MCF 10A (cell line): ENCODE results near the gene NAA10. TPM values are rescaled to one million over a fixed set of nuclear protein-coding genes. Genes with fewer than 3 reads are reported as not detected.

Experiments used
- BruUV-seq: library from RNA; stranded (reverse); fragments of 400-500 nt; replicated peaks from 2 replicates; lab custom pipeline; 2021; lab: Mats Ljungman, UMichigan
- CTCF ChIA-PET: fragments of 300-600 bp; sonication (Branson Sonifier 250); formaldehyde crosslinking; extraction: SDS; loops from one replicate; lab custom pipeline; 2021; ENCODE audit warnings: antibody characterized with exemption, inconsistent platforms; lab: Yijun Ruan, JAX
- POLR2A ChIA-PET: fragments of 300-600, 350-650 bp; sonication (Branson Sonifier 250); formaldehyde crosslinking; extraction: SDS; loops from one replicate; lab custom pipeline; 2020; ENCODE audit warnings: antibody characterized with exemption, inconsistent platforms; lab: Yijun Ruan, JAX
- DNase-seq: peaks from one replicate; pipeline ENCODE4 v3.0.0-alpha.2; 2018; ENCODE audit not compliant: unreplicated experiment
- H3K27ac Mint-ChIP-seq: one replicate; pipeline ENCODE4 v1.8.0; 2022; ENCODE audit warnings: mild to moderate bottlenecking, low read depth, mixed read lengths; ENCODE audit not compliant: unreplicated experiment
- H3K27me3 Mint-ChIP-seq: one replicate; pipeline ENCODE4 v1.8.0; 2022; ENCODE audit warnings: mixed read lengths; ENCODE audit not compliant: insufficient read depth, unreplicated experiment
- H3K36me3 Mint-ChIP-seq: one replicate; pipeline ENCODE4 v1.8.0; 2022; ENCODE audit warnings: mild to moderate bottlenecking, moderate library complexity, mixed read lengths; ENCODE audit not compliant: insufficient read depth, unreplicated experiment
- H3K4me1 Mint-ChIP-seq: one replicate; pipeline ENCODE4 v1.8.0; 2022; ENCODE audit warnings: mixed read lengths; ENCODE audit not compliant: insufficient read depth, unreplicated experiment
- H3K4me3 Mint-ChIP-seq: one replicate; pipeline ENCODE4 v1.8.0; 2022; ENCODE audit warnings: mild to moderate bottlenecking, moderate library complexity, mixed read lengths; ENCODE audit not compliant: unreplicated experiment
- H3K9me3 Mint-ChIP-seq: one replicate; pipeline ENCODE4 v1.8.0; 2022; ENCODE audit warnings: mixed read lengths; ENCODE audit not compliant: unreplicated experiment
- intact Hi-C: fragments of 100-400 bp; cut with micrococcal nuclease; formaldehyde crosslinking; loops from 2 replicates; pipeline ENCODE4 v1.14.1; 2022
- total RNA-seq: library from RNA; stranded (reverse); gene quantifications from 2 replicates; pipeline ENCODE4 v1.2.3, GENCODE V29; 2022
- TF ChIP-seq, protein P1 (sequence below): fragments of 200-600 bp; IDR thresholded peaks from one replicate; pipeline ENCODE4 v1.8.0; 2022; ENCODE audit warnings: antibody characterized with exemption, mild to moderate bottlenecking; ENCODE audit not compliant: unreplicated experiment

The NAA10 gene
- total RNA-seq, 1 experiment from 2014 or later: 166 TPM

DNA sequence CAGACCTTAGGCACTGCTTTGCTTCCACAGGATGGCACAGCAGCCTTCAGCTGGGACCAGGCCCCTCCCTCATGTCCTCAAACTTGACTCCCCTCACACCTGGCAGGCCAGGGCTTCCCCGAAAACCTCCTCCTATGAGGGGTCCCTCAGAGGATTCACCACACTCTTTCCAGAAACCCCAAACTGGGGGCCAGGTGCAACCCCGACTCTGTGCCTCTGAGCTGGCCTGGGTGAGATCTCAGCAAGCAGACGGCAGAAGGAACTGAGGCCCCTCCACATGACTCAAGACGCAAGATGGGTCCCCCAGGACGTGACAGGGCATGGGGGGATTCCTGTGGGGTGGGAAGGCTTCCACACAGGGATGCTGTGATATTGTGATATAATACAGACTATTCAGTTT is 30.6 kb upstream of the NAA10 start:
- Mint-ChIP-seq H3K36me3 (peaks cover 32% of the 10 kb centered on the region), H3K4me1 (peaks cover 19% of the 10 kb centered on the region), H3K27ac (no peak overlapping the region), H3K9me3 (no peaks in the 10 kb centered on the region), H3K4me3 (no peak overlapping the region), H3K27me3 (no peaks in the 10 kb centered on the region)
- DNase-seq: no peak
- BruUV-seq: no TSS peak
- intact Hi-C loops: no loop called here
- ChIA-PET CTCF (interaction anchor here (5.2 kb wide), 1 partner anchor 14 kb away, joined by 50 read pairs; no protein-coding TSS in a partner anchor), POLR2A (no interaction called here)
- TF ChIP-seq, protein P1, sequence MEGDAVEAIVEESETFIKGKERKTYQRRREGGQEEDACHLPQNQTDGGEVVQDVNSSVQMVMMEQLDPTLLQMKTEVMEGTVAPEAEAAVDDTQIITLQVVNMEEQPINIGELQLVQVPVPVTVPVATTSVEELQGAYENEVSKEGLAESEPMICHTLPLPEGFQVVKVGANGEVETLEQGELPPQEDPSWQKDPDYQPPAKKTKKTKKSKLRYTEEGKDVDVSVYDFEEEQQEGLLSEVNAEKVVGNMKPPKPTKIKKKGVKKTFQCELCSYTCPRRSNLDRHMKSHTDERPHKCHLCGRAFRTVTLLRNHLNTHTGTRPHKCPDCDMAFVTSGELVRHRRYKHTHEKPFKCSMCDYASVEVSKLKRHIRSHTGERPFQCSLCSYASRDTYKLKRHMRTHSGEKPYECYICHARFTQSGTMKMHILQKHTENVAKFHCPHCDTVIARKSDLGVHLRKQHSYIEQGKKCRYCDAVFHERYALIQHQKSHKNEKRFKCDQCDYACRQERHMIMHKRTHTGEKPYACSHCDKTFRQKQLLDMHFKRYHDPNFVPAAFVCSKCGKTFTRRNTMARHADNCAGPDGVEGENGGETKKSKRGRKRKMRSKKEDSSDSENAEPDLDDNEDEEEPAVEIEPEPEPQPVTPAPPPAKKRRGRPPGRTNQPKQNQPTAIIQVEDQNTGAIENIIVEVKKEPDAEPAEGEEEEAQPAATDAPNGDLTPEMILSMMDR: no peak

DNA sequence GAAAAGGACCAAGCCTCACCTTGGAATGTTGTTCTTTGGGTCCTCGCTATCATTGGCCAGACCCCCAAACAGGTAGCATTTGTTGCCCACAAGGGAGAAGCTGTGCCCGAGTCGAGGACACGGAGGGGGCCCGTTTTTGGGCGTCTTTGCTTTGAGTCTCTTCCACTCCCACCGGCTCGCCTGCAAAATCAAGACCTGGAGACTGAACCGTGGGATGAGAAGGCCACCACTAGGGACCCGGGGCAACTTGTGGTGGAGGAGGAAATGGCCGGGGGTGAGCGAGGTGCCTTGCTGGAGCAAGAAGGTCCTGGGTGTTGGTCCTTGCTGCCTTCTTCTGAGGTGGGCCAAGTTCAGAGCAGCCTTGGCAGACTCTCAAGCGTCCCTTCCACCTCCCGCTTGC is 29.3 kb upstream of the NAA10 start:
- Mint-ChIP-seq H3K4me3 (no peak overlapping the region), H3K27me3 (no peaks in the 10 kb centered on the region), H3K4me1 (peaks cover 13% of the 10 kb centered on the region), H3K9me3 (no peaks in the 10 kb centered on the region), H3K27ac (no peak overlapping the region), H3K36me3 (peaks cover 41% of the 10 kb centered on the region)
- BruUV-seq: no TSS peak
- ChIA-PET POLR2A (no interaction called here), CTCF (interaction anchor here (0.6 to 3.2 kb wide), 3 partner anchors 17 to 563 kb away, joined by 3 to 18 read pairs (median 3); partner anchors contain the start of gene RENBP)
- intact Hi-C loops: no loop called here
- TF ChIP-seq, protein P1: no peak
- DNase-seq: no peak

DNA sequence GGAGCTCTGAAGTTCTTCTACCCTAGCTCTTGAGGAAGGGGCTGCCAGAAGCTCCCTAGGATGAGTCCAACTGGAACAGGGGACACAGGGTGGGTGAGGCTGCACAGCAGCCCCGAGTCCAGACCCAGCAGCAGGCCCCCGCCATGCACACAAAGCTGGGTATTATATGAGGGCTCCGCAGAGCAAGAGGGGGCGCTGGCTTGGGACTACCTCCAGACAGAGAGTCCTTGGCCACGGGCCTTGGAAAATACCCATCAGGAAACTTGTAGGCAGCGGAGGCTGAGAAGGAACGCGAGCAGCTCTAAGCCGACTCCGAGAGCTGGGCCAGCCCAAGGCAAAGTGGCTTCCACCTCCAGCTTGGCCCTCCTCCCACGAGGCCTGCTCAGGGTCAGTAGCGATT is 28.7 kb upstream of the NAA10 start:
- CTCF ChIA-PET: interaction anchor here (0.8 to 3.2 kb wide), 2 partner anchors 17 to 38 kb away, joined by 3 to 18 read pairs; partner anchors contain the start of gene ARHGAP4
- no peaks in the 10 kb centered on the region for H3K27me3 Mint-ChIP-seq
- intact Hi-C loops: no loop called here
- TF ChIP-seq, protein P1: no peak
- H3K27ac Mint-ChIP-seq: no peak overlapping the region
- H3K36me3 Mint-ChIP-seq: peaks cover 42% of the 10 kb centered on the region
- no peaks in the 10 kb centered on the region for H3K9me3 Mint-ChIP-seq
- BruUV-seq: no TSS peak
- no peak overlapping the region for H3K4me3 Mint-ChIP-seq
- POLR2A ChIA-PET: no interaction called here
- DNase-seq: no peak
- peaks cover 13% of the 10 kb centered on the region for H3K4me1 Mint-ChIP-seq

DNA sequence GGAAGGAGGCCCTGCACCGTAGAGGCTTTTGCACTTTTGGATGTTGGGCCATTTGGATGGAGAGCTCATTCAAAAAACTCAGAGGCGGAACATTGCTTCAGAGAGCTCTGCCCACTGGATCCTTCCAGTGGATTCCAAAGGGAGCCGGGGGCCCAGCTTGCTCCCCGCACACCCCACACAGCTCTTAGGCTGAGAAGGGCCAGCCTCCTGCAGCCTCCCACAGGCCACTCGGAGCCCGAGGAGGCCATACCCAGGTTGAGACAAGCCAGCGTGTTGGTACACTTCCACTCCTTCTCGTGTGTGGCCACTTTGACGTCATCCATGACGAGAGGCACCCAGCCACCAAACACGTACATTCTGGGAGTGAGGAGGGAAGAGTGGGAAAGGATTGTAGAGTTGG is 26.5 kb upstream of the NAA10 start:
- Mint-ChIP-seq H3K4me1 (no peaks in the 10 kb centered on the region), H3K4me3 (no peak overlapping the region), H3K36me3 (peaks cover 57% of the 10 kb centered on the region), H3K27me3 (no peaks in the 10 kb centered on the region), H3K27ac (no peak overlapping the region), H3K9me3 (no peaks in the 10 kb centered on the region)
- POLR2A ChIA-PET: no interaction called here
- BruUV-seq: no TSS peak
- no peak for DNase-seq
- intact Hi-C loops: no loop called here
- TF ChIP-seq, protein P1: no peak
- CTCF ChIA-PET: interaction anchor here (1.3 to 3.2 kb wide), 2 partner anchors 11 to 14 kb away, joined by 3 to 18 read pairs; no protein-coding TSS in a partner anchor
